HG03039 (cell line): ENCODE results near the gene PGM5.
"Not testable (repeated sequence)": the region's sequence is repeated elsewhere in the genome, so short reads cannot be mapped to it uniquely, and the experiment has no call there.

Experiments
- ATAC-seq: cut with Tn5 transposase; IDR thresholded peaks from one replicate; pipeline ENCODE4 v1.9.1; 2021; ENCODE audit warnings: mild to moderate bottlenecking, moderate library complexity; ENCODE audit not compliant: unreplicated experiment

The PGM5 gene

DNA sequence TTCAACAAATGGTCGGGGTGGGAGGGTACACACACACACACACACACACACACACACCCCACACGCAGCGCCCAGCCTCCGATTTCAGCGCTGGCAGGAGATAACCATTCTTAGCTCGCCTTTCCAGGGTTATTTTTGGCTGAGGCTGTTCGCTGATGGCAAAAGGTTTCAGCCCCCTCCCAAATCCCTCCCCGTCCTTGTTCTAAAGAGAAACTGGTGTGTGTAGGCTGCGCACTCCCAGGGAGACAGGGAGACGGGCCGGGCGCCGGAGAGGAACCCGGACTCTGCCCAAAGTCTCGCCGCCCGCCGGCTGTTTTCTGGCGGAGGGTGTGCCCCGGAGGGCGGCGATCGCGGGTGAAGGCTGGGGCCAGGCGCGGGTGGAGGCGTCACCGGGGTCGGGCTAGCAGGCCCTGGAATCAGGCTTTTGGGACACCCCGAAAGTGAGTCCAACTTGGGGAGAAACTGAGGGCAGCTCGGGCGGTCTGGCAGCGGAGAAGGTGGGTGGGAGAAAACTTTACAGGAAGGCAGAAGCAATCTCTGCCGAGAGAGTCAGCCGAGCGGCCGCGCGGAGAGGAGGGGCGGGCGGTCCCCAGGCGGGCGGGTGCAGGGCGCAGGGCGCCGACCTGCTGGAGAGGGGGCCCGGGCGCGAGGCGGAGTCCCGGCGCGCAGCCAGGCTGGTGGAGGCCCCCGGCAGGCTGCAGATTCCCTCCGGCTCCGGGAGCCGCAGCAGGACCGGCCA lies at the start of gene PGM5:
TSS of gene PGM5 (plus strand) at position 232 of the 739 bp plus-strand sequence. CDS start 517 bp downstream, outside the sequence.
- ATAC-seq, result not testable (repeated sequence)

DNA sequence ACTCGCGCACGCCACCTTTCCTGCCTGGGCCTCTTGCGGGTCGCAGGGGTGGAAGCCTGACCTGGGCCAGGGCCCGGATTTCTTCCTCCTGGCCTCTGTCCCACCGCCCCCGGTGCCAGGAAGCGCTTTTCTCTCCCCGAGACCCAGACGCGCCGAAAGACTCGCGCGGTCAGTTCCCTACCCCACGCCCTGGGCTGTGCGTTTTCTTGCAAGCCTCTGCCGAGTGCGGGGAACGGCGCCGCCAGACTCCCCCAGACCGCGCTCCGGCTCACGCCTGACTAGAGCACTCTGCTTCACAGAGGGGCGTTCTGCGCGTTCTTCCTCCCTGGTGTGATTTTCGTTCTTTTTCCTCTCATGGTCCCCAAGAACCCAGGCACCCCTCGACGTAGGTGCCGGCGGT lies 49.3 kb upstream of the PGM5 start:
- not testable (repeated sequence) for ATAC-seq

DNA sequence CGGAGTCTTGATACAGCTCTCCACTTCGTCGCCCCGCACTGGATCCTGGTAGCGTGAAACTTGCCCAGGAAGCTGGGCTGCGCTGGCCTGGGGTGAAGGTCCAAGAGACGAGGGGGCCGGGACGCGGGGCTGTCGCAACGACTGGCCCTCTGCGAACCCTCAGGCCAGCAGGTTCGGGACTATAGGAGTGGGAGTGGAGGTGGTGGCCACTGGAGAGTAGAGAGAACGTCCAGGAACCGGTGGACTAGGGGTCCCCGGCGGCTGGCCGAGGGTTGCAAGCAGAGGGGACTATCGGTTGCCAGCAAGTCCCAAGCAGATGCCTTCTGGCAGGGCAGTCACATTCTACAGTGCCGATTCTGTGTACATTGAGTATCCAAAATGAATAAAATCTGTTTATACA lies 48.8 kb upstream of the PGM5 start:
- ATAC-seq, result not testable (repeated sequence)

DNA sequence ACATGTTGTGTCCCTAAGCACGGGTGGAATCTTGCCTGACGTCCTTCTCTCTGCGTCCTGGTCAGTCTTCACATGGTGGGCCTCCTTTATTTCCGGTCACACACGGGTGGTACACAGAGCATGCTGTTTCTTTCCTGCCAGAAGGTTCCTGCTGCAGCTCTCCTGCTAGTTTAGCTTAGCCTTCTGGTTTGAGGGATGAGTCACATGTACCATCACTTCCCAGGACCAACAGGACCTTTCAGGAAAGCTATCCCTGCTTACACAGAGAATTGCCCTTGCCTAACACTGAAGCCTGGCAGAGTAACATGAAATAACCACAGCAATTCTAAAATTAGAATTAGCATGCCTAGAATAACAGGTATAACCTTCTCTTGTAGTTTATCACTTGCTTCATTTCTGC lies 45.2 kb upstream of the PGM5 start:
- ATAC-seq, result not testable (repeated sequence)

DNA sequence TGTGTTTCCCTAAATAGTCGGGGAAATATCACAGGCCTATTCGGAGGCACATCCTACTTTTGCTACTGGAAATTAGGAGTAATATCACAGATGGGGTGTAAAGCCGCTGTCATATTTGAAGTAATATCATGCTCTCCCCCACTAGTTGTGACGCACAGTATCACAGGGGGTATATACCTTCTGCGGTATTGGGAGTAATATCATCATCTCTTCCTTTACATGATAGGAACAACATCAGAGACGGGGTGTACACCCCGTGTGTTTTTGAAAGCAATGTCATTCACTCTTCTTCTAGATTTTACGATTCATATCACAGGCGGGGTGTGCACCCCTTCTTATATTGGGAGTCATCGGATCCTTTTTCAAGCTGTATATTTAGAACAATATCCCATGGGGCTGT lies 38.2 kb upstream of the PGM5 start:
- not testable (repeated sequence) for ATAC-seq

DNA sequence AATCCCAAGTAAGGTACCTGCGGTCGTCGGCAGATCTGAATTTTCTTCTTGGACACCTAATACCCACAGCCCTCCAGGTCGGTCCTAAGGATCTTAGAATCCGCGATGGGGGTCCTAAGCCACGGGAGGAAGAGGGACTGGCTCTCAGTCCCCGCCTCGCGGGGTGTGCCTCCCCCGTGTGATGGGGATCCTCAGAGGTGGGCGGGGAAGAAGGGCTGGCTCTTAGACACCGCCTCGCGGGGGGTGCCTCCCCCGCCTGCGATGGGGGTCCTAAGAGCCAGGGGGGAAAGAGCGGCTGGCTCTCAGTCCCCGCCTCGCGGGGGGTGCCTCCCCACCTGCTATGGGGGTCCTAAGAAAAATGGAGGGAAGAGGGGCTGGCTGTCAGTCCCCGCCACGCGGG lies 32.7 kb upstream of the PGM5 start:
- ATAC-seq, result not testable (repeated sequence)

DNA sequence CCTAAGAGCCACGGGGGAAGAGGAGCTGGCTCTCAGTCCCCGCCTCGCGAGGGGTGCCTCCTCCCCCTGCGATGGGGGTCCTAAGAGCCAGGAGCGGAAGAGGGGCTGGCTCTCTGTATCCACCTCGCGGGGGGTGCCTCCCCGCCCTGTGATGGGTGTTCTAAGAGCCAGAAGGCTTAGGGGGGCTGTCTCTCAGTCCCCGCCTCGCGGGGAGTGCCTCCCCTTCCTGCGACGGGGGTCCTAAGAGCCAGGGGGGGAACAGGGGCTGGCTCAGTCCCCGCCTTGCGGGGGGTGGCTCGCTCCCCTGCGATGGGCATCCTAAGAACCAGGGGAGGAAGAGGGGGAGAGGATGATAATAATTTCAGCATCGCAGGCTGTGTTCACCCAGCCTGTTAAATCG lies 31.9 kb upstream of the PGM5 start:
- ATAC-seq, result not testable (repeated sequence)

DNA sequence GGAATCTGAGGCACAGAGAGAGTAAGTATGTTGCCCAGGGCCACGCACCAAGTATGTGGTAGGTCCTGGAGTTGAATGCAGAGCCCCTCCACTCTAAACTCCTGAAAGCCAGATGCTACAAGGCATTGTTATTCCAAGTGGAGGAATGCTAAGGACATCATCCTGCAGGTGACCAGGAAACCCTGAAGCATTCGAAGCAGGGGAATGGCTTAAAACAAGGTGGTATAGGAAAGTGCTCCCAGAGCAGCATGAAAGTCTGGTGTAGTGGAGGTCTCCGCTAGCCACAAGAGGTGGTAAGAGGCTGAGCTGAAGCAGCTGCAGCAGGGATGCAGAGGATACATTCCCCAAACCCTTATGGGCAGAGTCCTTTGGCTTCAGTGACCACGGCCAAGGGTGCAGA lies 27.3 kb upstream of the PGM5 start:
- not testable (repeated sequence) for ATAC-seq

DNA sequence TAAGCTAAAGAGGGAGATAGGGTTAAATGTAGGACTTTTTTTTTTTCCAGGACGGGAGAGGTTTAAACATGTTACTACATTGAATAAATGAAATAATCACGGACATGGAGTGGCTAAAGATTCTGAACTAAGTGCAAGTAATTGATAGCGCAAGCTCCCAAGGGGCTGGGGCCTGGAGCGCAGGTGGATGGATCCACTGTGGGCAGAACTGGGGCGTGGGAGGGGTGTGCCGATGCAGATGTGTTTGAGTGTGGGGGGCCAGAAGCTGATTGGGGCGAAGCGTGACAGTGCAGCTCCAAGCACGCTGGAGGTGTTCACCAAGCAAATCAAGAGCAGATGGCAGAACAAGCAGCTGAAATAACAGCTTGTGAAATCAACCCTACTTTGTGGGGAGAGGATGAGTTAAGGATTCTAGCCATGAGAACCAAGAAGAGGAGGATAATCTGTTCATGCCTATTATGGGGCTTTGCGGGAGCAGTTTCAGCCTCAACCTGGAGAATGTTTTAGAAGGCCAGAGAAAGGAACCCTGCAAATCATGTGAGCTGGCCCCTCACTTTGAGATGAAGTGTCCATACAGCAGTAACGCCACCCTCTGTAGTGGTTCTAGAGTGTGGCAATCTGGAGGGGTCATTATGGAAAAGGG lies 25.8 kb upstream of the PGM5 start:
- ATAC-seq, result not testable (repeated sequence)

DNA sequence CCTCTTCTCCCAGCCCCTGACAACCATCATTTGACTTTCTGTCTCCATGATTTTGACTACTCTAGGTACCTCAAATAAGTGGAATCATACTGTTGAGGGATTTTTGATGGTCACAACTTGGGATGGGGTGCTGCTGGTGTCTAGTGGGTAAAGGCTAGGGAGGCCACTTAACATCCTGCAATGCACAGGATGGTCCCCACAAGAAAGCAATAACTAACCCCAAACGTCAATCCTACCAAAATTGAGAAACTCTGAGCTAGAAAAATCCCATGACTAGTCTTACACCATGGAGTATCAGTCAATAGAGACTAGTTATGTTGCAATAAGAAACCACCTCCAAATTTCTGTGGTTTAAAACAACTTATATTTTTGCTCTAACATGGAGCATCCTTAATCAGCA lies 24.3 kb upstream of the PGM5 start:
- ATAC-seq, result not testable (repeated sequence)

DNA sequence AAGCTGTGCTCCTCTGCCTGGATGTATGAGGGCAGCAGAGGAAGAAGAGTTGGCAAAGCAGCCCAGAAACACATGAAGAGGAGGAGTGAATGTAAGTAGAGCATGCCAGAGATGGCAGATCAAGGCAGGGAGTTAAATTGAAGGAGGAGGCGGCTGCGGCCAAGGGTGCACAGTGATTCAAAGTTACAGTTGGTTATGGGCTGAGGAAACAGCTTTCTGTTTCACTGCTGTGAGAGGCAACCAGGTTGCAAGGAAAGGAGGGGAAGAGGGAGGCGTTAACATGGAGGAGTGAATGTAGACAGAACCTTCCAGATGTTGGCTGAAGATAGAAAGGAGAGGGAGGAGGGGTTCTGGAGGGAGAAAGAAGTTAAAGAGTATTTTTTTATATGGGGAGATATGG lies 20.5 kb upstream of the PGM5 start:
- ATAC-seq, result not testable (repeated sequence)

DNA sequence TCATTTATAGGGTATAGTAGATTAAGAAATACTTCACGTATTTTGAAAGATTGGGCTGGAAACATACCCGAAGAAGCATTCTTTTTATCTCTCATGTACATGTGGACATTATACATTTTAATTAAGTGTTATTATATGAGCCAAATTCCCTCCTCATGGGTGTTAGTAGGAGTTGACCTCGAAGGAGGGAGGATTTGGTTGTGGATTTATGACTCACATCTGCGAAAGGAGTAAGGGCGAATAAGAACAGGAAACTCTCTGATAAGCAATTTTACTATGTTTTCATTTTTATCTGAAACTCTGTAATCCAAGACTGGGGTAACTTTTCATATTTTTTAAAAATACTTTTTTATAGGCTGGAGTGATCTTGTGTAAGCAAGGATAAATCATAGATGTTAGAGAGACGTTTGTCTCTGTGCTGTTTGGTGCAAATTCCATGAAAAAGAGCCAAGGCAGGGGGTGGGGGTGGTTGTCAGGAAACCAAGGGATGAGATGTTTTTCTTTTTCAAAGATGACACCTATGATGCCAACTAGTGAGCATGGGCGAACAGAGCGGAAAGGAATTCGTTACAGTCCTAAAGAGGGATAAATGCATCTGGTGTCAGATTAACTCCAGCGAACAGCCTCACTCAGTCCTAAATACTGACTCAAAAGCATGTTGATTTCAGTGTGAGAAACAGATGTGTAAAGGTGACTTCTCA lies 19.6 kb upstream of the PGM5 start:
- ATAC-seq, result not testable (repeated sequence)

DNA sequence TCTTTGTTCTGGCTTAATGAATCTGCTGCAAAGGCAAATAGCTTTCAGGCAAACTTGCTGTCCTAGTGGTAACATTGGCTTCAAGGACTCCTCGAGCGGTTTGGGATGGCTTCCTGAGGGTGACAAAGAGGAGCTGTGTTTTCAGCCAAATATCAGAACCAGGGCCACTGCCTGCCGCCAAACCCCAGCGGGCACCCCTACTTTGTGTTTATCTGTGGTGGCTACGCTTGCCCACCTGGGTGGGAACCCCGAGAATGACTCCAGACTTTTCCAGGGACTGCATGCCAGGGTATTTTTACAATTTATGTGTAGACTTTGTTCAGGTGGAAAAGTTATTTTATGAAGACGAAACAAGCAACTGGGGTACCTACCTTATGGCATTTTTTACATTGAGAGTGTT lies 18.4 kb upstream of the PGM5 start:
- not testable (repeated sequence) for ATAC-seq

DNA sequence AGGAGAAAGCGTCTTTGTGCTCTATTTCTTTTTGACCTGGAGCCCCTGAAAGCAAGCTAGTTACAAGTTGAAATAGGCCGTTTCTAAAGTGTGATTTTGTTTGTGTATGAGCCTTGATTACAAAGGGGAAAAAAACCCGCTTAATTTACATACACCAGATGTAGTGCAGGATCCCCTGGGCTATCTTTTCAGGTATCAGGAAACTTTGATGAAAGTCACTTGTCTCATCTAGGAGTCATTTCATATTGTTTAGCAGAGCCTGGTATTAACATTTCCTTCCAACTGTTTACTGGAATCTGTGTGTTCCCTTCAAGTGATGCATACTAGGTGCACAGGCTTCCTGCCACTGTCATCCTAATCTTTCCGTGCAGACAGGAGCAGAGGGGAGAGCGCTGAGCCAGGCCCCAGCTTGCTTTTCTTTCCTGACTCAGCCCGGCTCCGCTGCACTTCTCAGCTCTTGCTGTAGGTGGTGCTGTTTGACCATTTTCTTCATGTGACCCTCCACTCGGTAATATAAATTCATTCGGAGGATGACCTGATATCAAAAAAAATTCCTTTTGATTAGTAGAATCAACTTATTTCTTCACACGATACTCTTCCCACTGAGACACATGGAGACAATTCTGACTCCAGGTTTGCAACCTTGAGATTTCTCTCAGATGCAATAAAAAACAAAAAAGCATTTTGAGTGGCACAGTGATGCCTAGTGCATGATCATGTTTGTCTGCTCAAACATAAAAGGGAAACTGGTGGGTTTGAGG lies 14.0 kb upstream of the PGM5 start:
- ATAC-seq, result not testable (repeated sequence)

DNA sequence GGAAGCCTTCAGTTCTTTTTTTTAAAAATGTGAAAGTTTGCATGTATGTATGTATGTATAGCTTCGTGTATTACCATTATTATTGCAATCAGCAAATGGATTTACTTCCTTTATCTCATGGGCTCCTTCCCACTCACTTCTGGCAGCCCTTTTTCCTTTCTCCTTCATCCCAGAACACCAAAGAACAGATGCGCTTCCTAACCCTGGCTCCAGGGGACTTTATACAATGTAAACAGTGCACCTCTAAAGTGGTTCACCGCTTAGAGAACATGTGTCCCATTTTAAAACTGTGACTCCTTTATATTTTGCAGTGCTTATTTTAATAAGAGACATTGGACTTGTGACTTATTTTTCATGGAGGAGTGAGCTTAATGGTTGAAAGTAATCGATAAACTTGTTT lies 13.2 kb upstream of the PGM5 start:
- not testable (repeated sequence) for ATAC-seq

DNA sequence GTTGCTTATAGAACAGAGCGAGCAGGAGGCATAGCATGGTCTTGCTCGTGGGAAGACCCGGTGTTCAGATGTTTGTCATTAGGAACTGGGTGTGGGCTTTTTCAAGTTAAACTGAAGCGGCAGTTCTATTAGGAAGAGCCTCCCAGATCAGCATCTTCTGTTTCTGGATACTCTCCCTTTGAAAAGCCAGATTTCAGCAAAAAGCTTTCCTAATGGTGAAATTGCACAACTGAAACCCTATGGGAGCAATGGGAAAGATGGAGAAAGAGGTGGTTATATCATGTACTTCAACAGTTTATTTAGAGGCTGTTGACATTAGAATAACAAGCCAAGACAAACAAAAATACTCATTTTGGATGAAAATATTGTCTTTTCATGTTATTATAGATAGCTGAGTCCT lies 12.4 kb upstream of the PGM5 start:
- not testable (repeated sequence) for ATAC-seq

DNA sequence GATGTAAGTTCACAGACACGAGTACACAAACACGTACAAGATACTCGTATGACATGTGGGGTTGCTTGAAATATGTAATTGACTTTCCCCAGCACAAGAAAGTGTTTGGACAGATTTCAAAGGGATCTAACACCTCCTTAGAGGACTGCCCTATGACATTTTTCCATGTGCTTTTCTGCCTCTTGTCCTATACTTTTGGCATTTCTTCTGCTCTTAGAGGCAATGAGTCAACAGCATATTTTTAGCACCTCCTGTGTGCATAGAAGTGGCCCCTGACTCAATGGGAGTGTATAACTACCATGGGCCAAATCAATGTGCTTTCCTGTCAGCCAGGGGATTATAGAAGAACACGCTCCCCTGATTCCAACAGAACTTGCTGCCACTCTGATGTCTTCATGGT lies 4.7 kb upstream of the PGM5 start:
- ATAC-seq, result not testable (repeated sequence)

DNA sequence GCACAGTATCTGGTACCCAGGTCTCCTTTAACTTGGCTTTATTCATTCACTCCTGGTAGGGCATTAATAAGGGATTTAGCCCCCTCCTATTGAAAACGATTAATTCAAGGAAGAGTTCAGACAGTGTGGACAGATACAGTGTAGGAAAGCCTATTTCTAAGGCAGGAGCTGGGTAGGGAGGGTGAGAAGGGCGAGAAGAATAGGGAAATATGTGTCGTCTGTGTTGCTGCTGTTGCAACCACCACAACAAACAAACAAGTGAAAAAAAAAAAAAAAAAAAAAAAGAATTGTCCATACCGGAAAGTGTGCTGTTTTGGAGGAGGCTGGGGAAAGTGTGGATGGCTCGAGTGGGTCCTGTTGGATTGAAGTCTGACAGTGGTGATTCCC lies 425 bp upstream of the PGM5 start:
- not testable (repeated sequence) for ATAC-seq

DNA sequence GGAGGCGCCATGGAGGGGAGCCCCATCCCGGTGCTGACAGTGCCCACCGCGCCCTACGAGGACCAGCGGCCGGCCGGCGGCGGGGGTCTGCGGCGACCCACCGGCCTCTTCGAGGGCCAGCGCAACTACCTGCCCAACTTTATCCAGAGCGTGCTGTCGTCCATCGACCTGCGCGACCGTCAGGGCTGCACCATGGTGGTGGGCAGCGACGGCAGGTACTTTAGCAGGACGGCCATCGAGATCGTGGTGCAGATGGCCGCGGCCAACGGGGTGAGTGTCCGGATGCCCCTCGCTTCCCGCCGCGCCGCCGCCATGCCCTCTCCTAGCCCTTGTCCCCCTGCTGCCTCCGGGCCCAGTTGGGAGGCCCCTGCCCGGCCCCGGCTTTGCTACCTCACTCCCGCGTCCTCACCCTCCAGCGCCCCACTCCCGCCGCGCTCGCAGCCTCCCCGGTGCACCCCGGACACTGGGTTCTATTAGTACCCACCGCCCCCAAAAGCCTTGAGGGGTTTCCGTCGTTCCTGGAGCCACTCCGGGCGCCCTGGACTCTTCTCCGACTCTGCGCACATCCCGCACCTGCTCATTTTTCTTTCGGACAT lies 806 bp downstream of the PGM5 start:
- ATAC-seq, result not testable (repeated sequence)

DNA sequence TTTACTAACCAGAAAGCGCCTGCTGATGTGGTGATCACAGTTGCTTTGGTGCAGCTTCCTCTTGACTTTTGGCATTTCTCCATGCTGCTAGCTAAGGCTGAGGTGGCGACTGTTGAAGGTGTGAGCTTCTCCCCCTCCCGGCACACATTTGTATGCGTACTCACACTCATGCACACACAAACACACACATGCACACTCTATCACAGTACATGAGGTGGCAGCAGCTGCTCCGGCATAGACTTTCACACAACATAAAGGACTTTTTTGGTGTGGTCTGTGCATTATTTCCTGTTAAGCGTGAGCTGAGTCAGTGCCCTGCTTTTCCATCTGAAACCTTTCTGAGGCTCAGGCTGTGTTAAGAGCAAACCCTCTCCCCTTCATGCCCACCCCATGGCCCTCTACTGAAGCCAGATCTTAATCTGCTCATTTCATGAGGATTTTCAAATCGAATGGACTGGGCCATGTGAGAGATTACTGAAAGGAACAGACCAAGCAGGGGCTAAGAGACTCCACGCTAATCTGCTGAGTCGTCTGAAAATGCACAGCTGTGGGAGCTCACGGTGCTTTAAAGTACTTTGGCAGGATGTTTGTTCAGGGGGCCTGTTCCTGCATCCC lies 10.6 kb downstream of the PGM5 start:
- ATAC-seq, result not testable (repeated sequence)
